Testis (tissue), 3 donors: ENCODE results near the gene KDM3B. TPM values are rescaled to one million over a fixed set of nuclear protein-coding genes. Genes with fewer than 3 reads are reported as not detected.

Source experiments
- DNase-seq: peaks from one replicate; pipeline ENCODE4 v3.0.0-alpha.2; 2019
- H3K27ac ChIP-seq, 2 donors: fragments of 200-600 bp; sonication (generic); one replicate each; pipeline ENCODE4 v1.5.1; 2019
- H3K27me3 ChIP-seq: fragments of 200-600 bp; sonication (generic); one replicate; pipeline ENCODE4 v1.5.1; 2019
- H3K36me3 ChIP-seq: fragments of 200-600 bp; sonication (generic); one replicate; pipeline ENCODE4 v1.5.1; 2017; ENCODE audit warnings: low read depth; ENCODE audit errors: missing control alignments
- H3K4me1 ChIP-seq: fragments of 200-600 bp; sonication (generic); one replicate; pipeline ENCODE4 v1.5.1; 2019
- H3K4me3 ChIP-seq, 2 donors: fragments of 200-600 bp; sonication (generic); one replicate each; pipeline ENCODE4 v1.5.1; 2017 to 2019
- H3K9me3 ChIP-seq: fragments of 200-600 bp; sonication (generic); one replicate; pipeline ENCODE4 v1.5.1; 2017
- POLR2A ChIP-seq: fragments of 450-650 bp; IDR thresholded peaks from one replicate; pipeline ENCODE4 v1.6.1; 2017; ENCODE audit warnings: antibody characterized with exemption, mild to moderate bottlenecking, moderate library complexity
- WGBS, 2 donors: methylation state at CpG; one replicate each; pipeline ENCODE4 v1.1.5; 2018; 5-methylcytosine and 5-hydroxymethylcytosine counted together
- intact Hi-C: fragments of 100-400 bp; cut with DNase I; formaldehyde crosslinking; loops from one replicate; pipeline ENCODE4 v1.15.1; 2023; ENCODE audit warnings: low total_unique reads
- polyA plus RNA-seq: library from polyadenylated mRNA; stranded (reverse); fragments of 350-450 nt; fragmentation: Illumina TruSeq; extraction: RNeasy Lipid Tissue Mini Kit (QIAGEN cat#74804); gene quantifications from one replicate; pipeline ENCODE4 v1.2.3, GENCODE V29; 2014; ENCODE audit warnings: low read depth, low replicate concordance; ENCODE audit not compliant: insufficient read depth
- total RNA-seq, 2 donors: library from RNA; depleted of rRNA; stranded (reverse); fragments of >200 nt; gene quantifications; one replicate each; pipeline ENCODE4 v1.2.3, GENCODE V29; 2016
- TF ChIP-seq, protein P1 (sequence below), 3 experiments: fragments of 450-650 bp in 2 of 3; fragments of 200-600 bp in 1 of 3; sonication (generic) in 1 of 3; IDR thresholded peaks; one replicate each; pipeline ENCODE4 v1.5.1; 2016 to 2019; ENCODE audit warnings: antibody characterized with exemption in 3 of 3, mild to moderate bottlenecking in 2 of 3, moderate library complexity in 1 of 3

The KDM3B gene
- total and polyA plus RNA-seq, 3 donors from 2014 or later = 61.8 to 85.3 (median 81.1) TPM

DNA sequence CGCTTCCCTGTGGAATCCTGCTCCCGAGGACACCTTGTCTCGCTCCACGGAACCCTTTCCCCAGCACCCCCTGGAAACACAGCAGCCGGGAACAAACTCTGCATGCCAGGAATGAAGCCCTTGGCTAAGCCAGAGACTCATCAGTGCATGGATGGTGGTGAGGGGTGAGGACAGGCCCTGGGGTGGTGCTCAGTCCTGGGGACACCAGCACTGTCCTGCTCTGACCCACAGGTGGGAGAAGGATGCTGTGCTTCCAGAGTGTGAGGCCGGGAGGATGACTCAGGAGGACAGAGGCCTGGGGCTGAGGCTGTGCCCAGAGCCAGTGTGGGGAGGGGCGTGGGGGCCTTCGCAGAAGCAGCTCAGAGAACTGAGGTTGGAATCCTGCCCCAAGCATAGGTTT, 101.6 kb downstream of the KDM3B start:
- Histone ChIP-seq H3K27me3 (no peaks in the 10 kb centered on the region), H3K36me3 (no peaks in the 10 kb centered on the region), H3K4me1 (peaks cover 18% of the 10 kb centered on the region), H3K4me3 (no peak overlapping the region), H3K9me3 (no peaks in the 10 kb centered on the region), H3K27ac (no peak overlapping the region)
- TF ChIP-seq POLR2A = no peak
- TF ChIP-seq, protein P1, sequence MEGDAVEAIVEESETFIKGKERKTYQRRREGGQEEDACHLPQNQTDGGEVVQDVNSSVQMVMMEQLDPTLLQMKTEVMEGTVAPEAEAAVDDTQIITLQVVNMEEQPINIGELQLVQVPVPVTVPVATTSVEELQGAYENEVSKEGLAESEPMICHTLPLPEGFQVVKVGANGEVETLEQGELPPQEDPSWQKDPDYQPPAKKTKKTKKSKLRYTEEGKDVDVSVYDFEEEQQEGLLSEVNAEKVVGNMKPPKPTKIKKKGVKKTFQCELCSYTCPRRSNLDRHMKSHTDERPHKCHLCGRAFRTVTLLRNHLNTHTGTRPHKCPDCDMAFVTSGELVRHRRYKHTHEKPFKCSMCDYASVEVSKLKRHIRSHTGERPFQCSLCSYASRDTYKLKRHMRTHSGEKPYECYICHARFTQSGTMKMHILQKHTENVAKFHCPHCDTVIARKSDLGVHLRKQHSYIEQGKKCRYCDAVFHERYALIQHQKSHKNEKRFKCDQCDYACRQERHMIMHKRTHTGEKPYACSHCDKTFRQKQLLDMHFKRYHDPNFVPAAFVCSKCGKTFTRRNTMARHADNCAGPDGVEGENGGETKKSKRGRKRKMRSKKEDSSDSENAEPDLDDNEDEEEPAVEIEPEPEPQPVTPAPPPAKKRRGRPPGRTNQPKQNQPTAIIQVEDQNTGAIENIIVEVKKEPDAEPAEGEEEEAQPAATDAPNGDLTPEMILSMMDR (IDR thresholded peaks at IDR 0.05) = no peak
- 85 to 100% methylated on average over 4 to 8 of the region's 8 CpGs for WGBS, 2 donors
- intact Hi-C loops = loop anchor here (10.0 kb wide), 1 partner anchor 51 kb away; no protein-coding TSS in a partner anchor
- no peak for DNase-seq

DNA sequence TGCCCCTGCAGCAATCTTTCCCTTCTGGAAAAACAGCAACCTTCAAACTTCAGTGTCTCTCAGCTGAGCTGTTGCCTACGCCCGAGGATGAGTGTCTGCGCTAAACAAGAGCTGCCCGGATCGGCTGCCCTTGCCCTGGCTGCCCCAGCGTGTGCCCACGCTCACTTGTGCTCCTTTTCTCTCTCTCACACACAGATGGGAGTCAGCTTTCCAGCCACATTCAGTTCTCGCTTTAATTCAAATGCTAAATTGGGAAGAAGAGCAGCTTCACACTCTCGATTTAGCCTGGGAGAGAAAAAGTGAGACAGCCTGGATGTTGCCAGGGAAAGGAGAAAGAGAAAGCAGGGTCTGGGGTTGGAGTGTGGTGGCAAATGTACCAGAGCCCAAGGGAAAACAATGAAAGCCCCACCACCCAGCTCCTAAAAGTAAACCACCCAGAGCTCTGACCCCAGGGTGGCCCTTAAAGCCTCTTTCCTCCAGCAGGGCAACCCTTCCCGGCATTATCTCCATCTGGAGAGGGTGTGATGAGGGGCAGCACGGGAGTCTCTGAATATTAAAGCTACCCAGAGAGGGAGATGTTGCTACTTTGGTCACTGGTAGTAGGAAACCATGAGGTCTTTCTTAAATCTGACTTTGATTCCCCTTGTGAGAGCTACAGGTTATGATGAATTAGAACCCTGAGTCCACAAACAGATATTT, 102.9 kb downstream of the KDM3B start:
- H3K4me3 ChIP-seq = no peak overlapping the region
- no peak overlapping the region for H3K27ac ChIP-seq
- DNase-seq = no peak
- WGBS, 2 donors = 81 to 92% methylated on average over 11 of the region's 11 CpGs
- no peaks in the 10 kb centered on the region for H3K9me3 ChIP-seq
- H3K36me3 ChIP-seq = no peaks in the 10 kb centered on the region
- intact Hi-C loops = loop anchor here (10.0 kb wide), 1 partner anchor 49 kb away; no protein-coding TSS in a partner anchor
- no peaks in the 10 kb centered on the region for H3K27me3 ChIP-seq
- TF ChIP-seq POLR2A = no peak
- TF ChIP-seq, protein P1 (IDR thresholded peaks at IDR 0.05) = no peak
- H3K4me1 ChIP-seq = peaks cover 15% of the 10 kb centered on the region

DNA sequence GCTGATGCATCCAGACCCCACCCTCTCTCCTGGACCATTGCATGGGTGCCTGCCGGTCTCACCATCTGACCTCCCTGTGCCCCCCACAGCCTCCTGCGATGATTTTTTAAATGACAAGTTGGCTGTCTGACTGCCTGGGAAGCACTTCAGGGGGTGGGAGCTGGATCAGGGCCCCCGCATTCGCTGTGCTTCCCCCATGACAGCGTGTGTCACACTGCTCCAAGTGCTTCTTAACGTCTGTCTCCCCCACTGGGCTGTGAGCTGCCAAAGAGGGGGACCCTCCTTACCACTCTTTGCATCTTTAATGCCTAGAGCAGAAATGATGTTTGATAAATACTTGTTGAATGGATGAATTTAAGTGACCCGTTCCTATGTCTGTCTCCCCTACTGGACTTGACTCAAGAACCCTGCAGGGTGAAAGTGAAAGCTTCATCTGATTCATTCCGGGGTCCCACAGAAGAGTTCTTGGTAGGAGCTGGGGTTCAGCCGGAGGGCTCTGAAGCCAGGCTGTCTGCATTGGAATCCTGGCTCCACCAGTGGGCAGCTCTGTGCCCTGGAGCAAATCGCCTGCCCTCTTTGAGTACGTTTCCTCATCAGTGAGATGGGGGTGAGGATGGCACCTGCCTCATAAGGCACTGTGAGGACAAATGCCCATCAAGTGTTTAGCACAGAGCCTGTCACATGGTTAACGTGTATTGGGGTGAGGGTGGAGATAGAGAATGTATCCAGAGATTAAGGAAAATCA, 105.2 kb downstream of the KDM3B start:
- Histone ChIP-seq H3K4me3 (no peak overlapping the region), H3K27ac (no peak overlapping the region), H3K4me1 (peaks cover 19% of the 10 kb centered on the region), H3K9me3 (no peaks in the 10 kb centered on the region), H3K27me3 (no peaks in the 10 kb centered on the region), H3K36me3 (no peaks in the 10 kb centered on the region)
- intact Hi-C loops = loop anchor here (10.0 kb wide), 1 partner anchor 47 kb away; no protein-coding TSS in a partner anchor
- no peak for DNase-seq
- no peak for TF ChIP-seq POLR2A
- TF ChIP-seq, protein P1 (IDR thresholded peaks at IDR 0.05) = no peak
- WGBS, 2 donors = 69 to 75% methylated on average over 12 of the region's 12 CpGs

DNA sequence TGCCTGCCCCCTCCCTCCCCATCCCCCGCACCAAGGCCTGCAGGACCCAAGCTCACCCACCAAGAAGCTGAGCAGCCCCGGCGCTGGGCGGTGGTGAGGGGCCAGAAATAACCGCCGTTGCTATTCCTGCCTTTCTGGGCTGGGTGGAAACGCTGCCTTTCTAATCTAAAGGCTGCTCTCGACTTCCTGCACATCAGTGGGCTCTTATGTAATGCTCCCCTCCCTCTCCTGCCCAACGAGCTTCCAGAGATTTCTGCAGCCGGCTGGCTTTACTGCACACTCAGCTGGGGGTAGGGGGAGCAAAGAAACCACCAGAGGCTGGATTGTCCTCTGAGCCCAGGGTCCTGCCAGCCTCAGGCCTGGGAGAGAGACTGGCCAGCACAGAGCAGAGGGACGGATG, 105.9 kb downstream of the KDM3B start:
- TF ChIP-seq, protein P1 (IDR thresholded peaks at IDR 0.05) = no peak
- TF ChIP-seq POLR2A = no peak
- H3K4me3 ChIP-seq = no peak overlapping the region
- H3K4me1 ChIP-seq = peaks cover 22% of the 10 kb centered on the region
- no peak overlapping the region for H3K27ac ChIP-seq
- H3K36me3 ChIP-seq = no peaks in the 10 kb centered on the region
- intact Hi-C loops = loop anchor here (10.0 kb wide), 1 partner anchor 46 kb away; no protein-coding TSS in a partner anchor
- 41 to 51% methylated on average over 6 to 11 of the region's 11 CpGs for WGBS, 2 donors
- no peaks in the 10 kb centered on the region for H3K27me3 ChIP-seq
- H3K9me3 ChIP-seq = no peaks in the 10 kb centered on the region
- no peak for DNase-seq
